ENCODE results near the gene FGD3. TPM values are rescaled to one million over a fixed set of nuclear protein-coding genes. Genes with fewer than 3 reads are reported as not detected.

The FGD3 gene
- total and polyA plus RNA-seq, 2 of the 8 experiments (the other 6 are each of a cell fraction or from before 2014, with no cell fraction given), result 1.4 to 1.9 TPM

DNA sequence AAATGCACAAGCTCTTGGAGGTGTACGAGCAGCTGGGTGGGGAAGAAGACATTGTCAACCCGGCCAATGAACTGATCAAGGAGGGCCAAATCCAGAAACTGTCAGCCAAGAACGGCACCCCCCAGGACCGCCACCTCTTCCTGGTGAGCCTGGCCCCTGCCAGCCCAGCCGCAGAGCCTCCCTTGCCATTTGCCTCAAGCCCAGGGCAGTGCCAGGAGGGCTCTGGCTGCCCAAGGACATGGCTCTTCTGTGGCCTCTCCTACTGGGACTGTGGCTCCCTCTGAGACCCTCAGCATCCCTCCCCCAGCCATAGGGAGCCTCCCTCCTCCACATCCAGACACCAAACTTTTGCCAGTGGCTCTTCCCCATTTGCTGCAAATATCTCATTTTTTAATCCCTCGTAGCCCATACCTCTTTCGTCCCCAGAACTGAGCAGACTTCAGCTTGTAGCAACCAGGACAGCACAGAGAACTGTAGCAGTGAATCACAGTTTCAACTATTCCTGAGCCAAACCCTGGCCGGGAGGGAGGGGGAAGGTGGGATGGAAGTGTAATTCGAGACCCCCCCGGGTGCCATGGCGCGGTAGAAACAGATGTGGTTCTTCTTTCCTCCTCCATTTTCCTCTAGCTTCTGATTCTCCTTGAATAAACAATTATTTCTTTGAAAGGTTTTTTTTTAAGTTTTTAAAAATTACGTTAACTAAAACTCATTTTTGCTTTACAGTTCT is 66.7 kb downstream of the FGD3 start:
- DNase-seq (ENCODE audit: low read depth in 1 of 2, low spot score in 2 of 2), result peak in 1 of 2 experiments; percentile 53
- POLR2A ChIA-PET (ENCODE audit: partially characterized antibody), result interaction anchor here (1.2 to 1.9 kb wide), 3 partner anchors 13 to 78 kb away, joined by 3 to 6 read pairs (median 3); no protein-coding TSS in a partner anchor
- CTCF ChIA-PET (ENCODE audit: partially characterized antibody), result interaction anchor here (1.2 to 5.4 kb wide), 3 partner anchors 10 to 67 kb away, joined by 3 to 45 read pairs (median 8); no protein-coding TSS in a partner anchor
- TF ChIP-seq NRF1 (IDR thresholded peaks at IDR 0.05; ENCODE audit: low read depth, low read length), result no peak
- no peak for TF ChIP-seq BACH1 (IDR thresholded peaks at IDR 0.05; ENCODE audit: low read length)
- TF ChIP-seq, protein P1, sequence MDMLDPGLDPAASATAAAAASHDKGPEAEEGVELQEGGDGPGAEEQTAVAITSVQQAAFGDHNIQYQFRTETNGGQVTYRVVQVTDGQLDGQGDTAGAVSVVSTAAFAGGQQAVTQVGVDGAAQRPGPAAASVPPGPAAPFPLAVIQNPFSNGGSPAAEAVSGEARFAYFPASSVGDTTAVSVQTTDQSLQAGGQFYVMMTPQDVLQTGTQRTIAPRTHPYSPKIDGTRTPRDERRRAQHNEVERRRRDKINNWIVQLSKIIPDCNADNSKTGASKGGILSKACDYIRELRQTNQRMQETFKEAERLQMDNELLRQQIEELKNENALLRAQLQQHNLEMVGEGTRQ (IDR thresholded peaks at IDR 0.05; ENCODE audit: low read length), result no peak
- TF ChIP-seq RAD21 (IDR thresholded peaks at IDR 0.05 in 1 of 2, conservative IDR thresholded peaks at IDR 0.05 in 1 of 2; ENCODE audit: low read depth in 2 of 2, low read length in 2 of 2), result no peak
- no peak for TF ChIP-seq EP300 (IDR thresholded peaks at IDR 0.05; ENCODE audit: borderline replicate concordance in 1 of 2, low read depth in 2 of 2, low read length in 2 of 2)
- no peak for TF ChIP-seq TAF7 (optimal IDR thresholded peaks at IDR 0.05; ENCODE audit: borderline replicate concordance, low read depth, low read length)
- no peak for TF ChIP-seq EGR1 (IDR thresholded peaks at IDR 0.05; ENCODE audit: borderline replicate concordance, low read depth, low read length)
- TF ChIP-seq KDM5A (IDR thresholded peaks at IDR 0.05; ENCODE audit: low read length), result no peak
- TF ChIP-seq CTBP2 (IDR thresholded peaks at IDR 0.05; ENCODE audit: borderline replicate concordance, insufficient read depth, insufficient read length, low read length), result no peak
- no peak for TF ChIP-seq CBX5 (IDR thresholded peaks at IDR 0.05; ENCODE audit: low read depth, low read length)

More for the DNA sequence above, 66.7 kb downstream of the FGD3 start:
- 84% methylated on average over 12 of the region's 13 CpGs; no CpG with 5 or more reads in 1 of the 2 experiments for WGBS, 2 experiments (ENCODE audit: extremely low coverage in 1 of 2, insufficient coverage in 1 of 2, insufficient read length in 1 of 2, insufficient replicate concordance in 2 of 2, low coverage in 1 of 2, low lambda C conversion rate in 2 of 2, missing lambda C conversion rate in 1 of 2)
- Histone ChIP-seq H3K14ac (ENCODE audit: insufficient read length) (no peak overlapping the region), H3K4me3 (ENCODE audit: extremely low read depth in 1 of 4, insufficient read depth in 2 of 4, low read depth in 3 of 4, low read length in 4 of 4) (no peak overlapping the region), H3K4me1 (replicated peaks in 1 of 4; ENCODE audit: control insufficient read depth in 3 of 4, insufficient read depth in 4 of 4, low read length in 3 of 4) (peaks cover 2 to 5% (median 4%) of the 10 kb centered on the region in 4 experiments; a peak in 6 of 7 replicates), H3K9me3 (ENCODE audit: insufficient read depth in 2 of 2, low read depth in 1 of 2, low read length in 1 of 2) (no peaks in the 10 kb centered on the region), H2BK15ac (ENCODE audit: low read length) (no peak overlapping the region; the same call in 1 of the 2 replicates), H2AK5ac (ENCODE audit: low read depth, low read length) (peak overlapping the region; percentile 2; the same call in 1 of the 2 replicates), H3K27ac (ENCODE audit: low read depth, low read length) (no peak overlapping the region), H3K4me2 (ENCODE audit: insufficient read depth in 1 of 2, low read depth in 2 of 2, low read length in 2 of 2) (no peak overlapping the region; a peak in 1 of 4 replicates), H3K23ac (ENCODE audit: insufficient read length) (no peak overlapping the region), H3K9ac (replicated peaks in 1 of 4; ENCODE audit: extremely low read depth in 1 of 4, low read depth in 3 of 4, low read length in 3 of 4) (no peak overlapping the region), H4K5ac (ENCODE audit: insufficient read length, low read depth, low read length) (no peak overlapping the region), H2BK20ac (ENCODE audit: low read length) (no peak overlapping the region), H3K56ac (replicated peaks; ENCODE audit: insufficient read length, low read depth, low read length) (no peak overlapping the region), H2BK120ac (replicated peaks; ENCODE audit: low read depth, low read length) (no peak overlapping the region), H3K36me3 (ENCODE audit: control insufficient read depth in 2 of 4, insufficient read depth in 4 of 4, low read length in 3 of 4) (no peaks in the 10 kb centered on the region), H2BK12ac (ENCODE audit: low read depth, low read length) (0 out of 2 replicates have a peak overlapping the region, but pooled peaks have one; percentile 20), H3K23me2 (ENCODE audit: low read depth, low read length) (no peaks in the 10 kb centered on the region), H3K18ac (ENCODE audit: extremely low read depth, low read length) (peak overlapping the region; percentile 43; the same call in 1 of the 2 replicates), H3K4ac (replicated peaks; ENCODE audit: insufficient read length, low read depth, low read length) (no peak overlapping the region), H4K91ac (replicated peaks; ENCODE audit: insufficient read length, low read length) (peak overlapping the region; percentile 12), H4K20me1 (replicated peaks in 1 of 2; ENCODE audit: control insufficient read depth in 1 of 2, insufficient read depth in 2 of 2, low read length in 2 of 2) (no peaks in the 10 kb centered on the region), H3K27me3 (replicated peaks in 1 of 4; ENCODE audit: control insufficient read depth in 3 of 4, extremely low read depth in 1 of 4, insufficient read depth in 3 of 4, low read length in 3 of 4) (no peaks in the 10 kb centered on the region), H3K79me1 (ENCODE audit: low read depth, low read length) (no peaks in the 10 kb centered on the region), H4K8ac (ENCODE audit: extremely low read depth, insufficient read depth, low read length) (no peak overlapping the region), H2BK5ac (ENCODE audit: low read depth, low read length) (no peak overlapping the region), H3K79me2 (ENCODE audit: control insufficient read depth in 1 of 2, insufficient read depth in 2 of 2, low read length in 2 of 2) (no peaks in the 10 kb centered on the region), H2AFZ (ENCODE audit: low read length) (no peak overlapping the region)
- peak; percentile 55 for FAIRE-seq

Data from H1 (cell line).